ENCODE data around the gene MAMDC2.

Gene MAMDC2

DNA sequence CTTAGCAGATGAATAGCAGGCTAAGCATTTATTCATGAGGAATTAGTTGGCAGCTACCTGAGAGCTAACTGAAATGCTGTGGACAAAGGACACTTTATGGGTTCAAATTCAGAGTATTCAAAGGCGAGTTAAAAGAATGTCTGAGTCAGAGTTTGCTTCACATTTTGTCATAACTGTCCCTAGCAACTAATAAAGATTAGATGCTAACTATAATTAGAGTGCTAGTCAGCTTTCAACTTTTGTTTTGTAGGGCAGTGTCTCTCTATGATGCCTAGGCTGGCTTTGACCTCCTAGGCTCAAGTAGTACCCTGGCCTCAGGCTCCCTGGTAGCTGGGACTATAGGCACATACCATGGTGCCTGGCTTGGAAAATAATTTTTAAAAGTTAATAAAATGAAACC is 219.8 kb downstream of the MAMDC2 start:
- no peaks in the 10 kb centered on the region for H3K9me3 ChIP-seq (ENCODE audit: low read depth, low read length)
- TF ChIP-seq EZH2 (IDR thresholded peaks at IDR 0.05) (no peak), FOXP2 (optimal IDR thresholded peaks at IDR 0.05; ENCODE audit: control extremely low read depth, extremely low read length, insufficient read depth) (no peak), POLR2AphosphoS5 (IDR thresholded peaks at IDR 0.05; ENCODE audit: borderline replicate concordance, low read depth, low read length) (no peak)
- peaks cover 74% of the 10 kb centered on the region for H3K36me3 ChIP-seq (ENCODE audit: insufficient read depth, low read length)
- DNase-seq (ENCODE audit: low read depth, low spot score), result no peak
- H3K9ac ChIP-seq (ENCODE audit: insufficient read length), result no peak overlapping the region
- H3K27ac ChIP-seq, result no peak overlapping the region
- H3K4me3 ChIP-seq, result no peak overlapping the region

All from SK-N-MC (cell line).